ENCODE measurements around the gene ALK. TPM values are rescaled to one million over a fixed set of nuclear protein-coding genes. Genes with fewer than 3 reads are reported as not detected.
A peak's percentile ranks its signal among the peaks of the same experiment; 100 is the strongest.

ALK gene
- polyA plus RNA-seq, 1 of the 3 experiments (the other 2 are of a cell fraction): 0.30 TPM

GRCh38 chr2:29525921-29526320 lies 395.5 kb downstream of the ALK start:
- no peaks in the 10 kb centered on the region for H4K20me1 ChIP-seq (ENCODE audit: insufficient read depth)
- TF ChIP-seq FOXJ3 (CRISPR knock-in tag; IDR thresholded peaks at IDR 0.05) (no peak), JUND (IDR thresholded peaks at IDR 0.05) (no peak), CTCF (IDR thresholded peaks at IDR 0.05) (no peak), POLR2AphosphoS5 (IDR thresholded peaks at IDR 0.05; ENCODE audit: low read depth, low read length) (no peak), CHD2 (IDR thresholded peaks at IDR 0.05; ENCODE audit: low read length, partially characterized antibody) (no peak), RFX5 (IDR thresholded peaks at IDR 0.05; ENCODE audit: low read length) (no peak), NRF1 (IDR thresholded peaks at IDR 0.05; ENCODE audit: low read depth, low read length) (no peak), MXI1 (IDR thresholded peaks at IDR 0.05; ENCODE audit: low read depth, low read length) (no peak), IRF3 (IDR thresholded peaks at IDR 0.05; ENCODE audit: low read depth, low read length) (no peak)
- no peak overlapping the region for H3K4me2 ChIP-seq
- H3K4me3 ChIP-seq (ENCODE audit: low read depth in 2 of 2, low read length in 1 of 2): no peak overlapping the region
- H2AFZ ChIP-seq (ENCODE audit: low read depth): no peak overlapping the region
- 37% methylated on average over 2 of the region's 2 CpGs for WGBS (ENCODE audit: low lambda C conversion rate)
- no peak overlapping the region for H3K9ac ChIP-seq
- no peaks in the 10 kb centered on the region for H3F3A ChIP-seq (replicated peaks; ENCODE audit: insufficient read depth)
- no peaks in the 10 kb centered on the region for H3K9me2 ChIP-seq
- no peak for DNase-seq
- peak overlapping the region in 1 of 2 experiments; percentile 79; a peak in 2 of 4 replicates for H3K27ac ChIP-seq (ENCODE audit: low read depth in 2 of 2, low read length in 1 of 2)
- H3K36me3 ChIP-seq (replicated peaks in 1 of 2; ENCODE audit: control insufficient read depth in 1 of 2, insufficient read depth in 2 of 2, low read length in 1 of 2): no peaks in the 10 kb centered on the region
- no peaks in the 10 kb centered on the region for H3K27me3 ChIP-seq (ENCODE audit: insufficient read depth)
- peaks cover 0 to 58% of the 10 kb centered on the region in 2 experiments; a peak in 1 of 4 replicates for H3K4me1 ChIP-seq (ENCODE audit: control insufficient read depth in 1 of 2, insufficient read depth in 2 of 2, low read depth in 1 of 2, low read length in 1 of 2)
- no peaks in the 10 kb centered on the region for H3K9me3 ChIP-seq
- H3K79me2 ChIP-seq (ENCODE audit: insufficient read depth): no peaks in the 10 kb centered on the region
- POLR2A ChIA-PET: no interaction called here
- CTCF ChIA-PET: interaction anchor here (1.3 to 1.7 kb wide), 2 partner anchors 8 to 9 kb away, joined by 3 to 6 read pairs; no protein-coding TSS in a partner anchor

- Histone ChIP-seq H3F3A (replicated peaks; ENCODE audit: insufficient read depth) (no peaks in the 10 kb centered on the region), H3K9ac (no peak overlapping the region), H3K4me1 (ENCODE audit: control insufficient read depth in 1 of 2, insufficient read depth in 2 of 2, low read depth in 1 of 2, low read length in 1 of 2) (peaks cover 0 to 57% of the 10 kb centered on the region in 2 experiments; a peak in 2 of 4 replicates), H3K36me3 (replicated peaks in 1 of 2; ENCODE audit: control insufficient read depth in 1 of 2, insufficient read depth in 2 of 2, low read length in 1 of 2) (peaks cover 0 to 3% of the 10 kb centered on the region in 2 experiments), H2AFZ (ENCODE audit: low read depth) (no peak overlapping the region), H3K27ac (ENCODE audit: low read depth in 2 of 2, low read length in 1 of 2) (no peak overlapping the region; a peak in 1 of 4 replicates), H3K4me3 (ENCODE audit: low read depth in 2 of 2, low read length in 1 of 2) (no peak overlapping the region), H3K79me2 (ENCODE audit: insufficient read depth) (no peaks in the 10 kb centered on the region), H3K9me2 (no peaks in the 10 kb centered on the region), H3K27me3 (ENCODE audit: insufficient read depth) (no peaks in the 10 kb centered on the region), H3K4me2 (no peak overlapping the region), H3K9me3 (no peaks in the 10 kb centered on the region), H4K20me1 (ENCODE audit: insufficient read depth) (no peaks in the 10 kb centered on the region)
- CTCF ChIA-PET: interaction anchor here (1.0 to 1.4 kb wide), 3 partner anchors 12 to 398 kb away, joined by 3 to 4 read pairs (median 4); no protein-coding TSS in a partner anchor
- POLR2A ChIA-PET: interaction anchor here (1.2 kb wide), 1 partner anchor 8 kb away, joined by 3 read pairs; no protein-coding TSS in a partner anchor
- no peak for DNase-seq
- TF ChIP-seq TEAD4 (IDR thresholded peaks at IDR 0.05; ENCODE audit: borderline replicate concordance, insufficient read depth): no peak
- no peak for TF ChIP-seq NFIC (IDR thresholded peaks at IDR 0.05; ENCODE audit: borderline replicate concordance)
- TF ChIP-seq JUND (IDR thresholded peaks at IDR 0.05): no peak
- TF ChIP-seq RAD21 (IDR thresholded peaks at IDR 0.05; ENCODE audit: low read length): no peak
- no peak for TF ChIP-seq POLR2AphosphoS5 (IDR thresholded peaks at IDR 0.05; ENCODE audit: low read depth, low read length)
- 22% methylated on average over 1 of the region's 1 CpG for WGBS (ENCODE audit: low lambda C conversion rate)
Measured at GRCh38 chr2:29524652-29525051, 396.7 kb downstream of the ALK start.
